Testis (tissue), 3 donors: ENCODE measurements around the gene HNRNPC. TPM values are rescaled to one million over a fixed set of nuclear protein-coding genes. Genes with fewer than 3 reads are reported as not detected.
A peak's percentile ranks its signal among the peaks of the same experiment; 100 is the strongest.
"Not testable (repeated sequence)": the region's sequence is repeated elsewhere in the genome, so short reads cannot be mapped to it uniquely, and the experiment has no call there.

ENCODE experiments used
- DNase-seq: peaks from one replicate; pipeline ENCODE4 v3.0.0-alpha.2; 2019
- H3K27ac ChIP-seq, 2 donors: fragments of 200-600 bp; sonication (generic); one replicate each; pipeline ENCODE4 v1.5.1; 2019
- H3K27me3 ChIP-seq: fragments of 200-600 bp; sonication (generic); one replicate; pipeline ENCODE4 v1.5.1; 2019
- H3K36me3 ChIP-seq: fragments of 200-600 bp; sonication (generic); one replicate; pipeline ENCODE4 v1.5.1; 2017; ENCODE audit warnings: low read depth; ENCODE audit errors: missing control alignments
- H3K4me1 ChIP-seq: fragments of 200-600 bp; sonication (generic); one replicate; pipeline ENCODE4 v1.5.1; 2019
- H3K4me3 ChIP-seq, 2 donors: fragments of 200-600 bp; sonication (generic); one replicate each; pipeline ENCODE4 v1.5.1; 2017 to 2019
- H3K9me3 ChIP-seq: fragments of 200-600 bp; sonication (generic); one replicate; pipeline ENCODE4 v1.5.1; 2017
- CTCF ChIP-seq, 3 experiments: fragments of 450-650 bp in 2 of 3; fragments of 200-600 bp in 1 of 3; sonication (generic) in 1 of 3; IDR thresholded peaks; one replicate each; pipeline ENCODE4 v1.5.1; 2016 to 2019; ENCODE audit warnings: antibody characterized with exemption in 3 of 3, mild to moderate bottlenecking in 2 of 3, moderate library complexity in 1 of 3
- POLR2A ChIP-seq: fragments of 450-650 bp; IDR thresholded peaks from one replicate; pipeline ENCODE4 v1.6.1; 2017; ENCODE audit warnings: antibody characterized with exemption, mild to moderate bottlenecking, moderate library complexity
- WGBS, 2 donors: methylation state at CpG; one replicate each; pipeline ENCODE4 v1.1.5; 2018; 5-methylcytosine and 5-hydroxymethylcytosine counted together
- intact Hi-C: fragments of 100-400 bp; cut with DNase I; formaldehyde crosslinking; loops from one replicate; pipeline ENCODE4 v1.15.1; 2023; ENCODE audit warnings: low total_unique reads
- polyA plus RNA-seq: library from polyadenylated mRNA; stranded (reverse); fragments of 350-450 nt; fragmentation: Illumina TruSeq; extraction: RNeasy Lipid Tissue Mini Kit (QIAGEN cat#74804); gene quantifications from one replicate; pipeline ENCODE4 v1.2.3, GENCODE V29; 2014; ENCODE audit warnings: low read depth, low replicate concordance; ENCODE audit not compliant: insufficient read depth
- total RNA-seq, 2 donors: library from RNA; depleted of rRNA; stranded (reverse); fragments of >200 nt; gene quantifications; one replicate each; pipeline ENCODE4 v1.2.3, GENCODE V29; 2016

The HNRNPC gene
- total and polyA plus RNA-seq, 3 donors from 2014 or later = 317 to 443 (median 399) TPM

DNA sequence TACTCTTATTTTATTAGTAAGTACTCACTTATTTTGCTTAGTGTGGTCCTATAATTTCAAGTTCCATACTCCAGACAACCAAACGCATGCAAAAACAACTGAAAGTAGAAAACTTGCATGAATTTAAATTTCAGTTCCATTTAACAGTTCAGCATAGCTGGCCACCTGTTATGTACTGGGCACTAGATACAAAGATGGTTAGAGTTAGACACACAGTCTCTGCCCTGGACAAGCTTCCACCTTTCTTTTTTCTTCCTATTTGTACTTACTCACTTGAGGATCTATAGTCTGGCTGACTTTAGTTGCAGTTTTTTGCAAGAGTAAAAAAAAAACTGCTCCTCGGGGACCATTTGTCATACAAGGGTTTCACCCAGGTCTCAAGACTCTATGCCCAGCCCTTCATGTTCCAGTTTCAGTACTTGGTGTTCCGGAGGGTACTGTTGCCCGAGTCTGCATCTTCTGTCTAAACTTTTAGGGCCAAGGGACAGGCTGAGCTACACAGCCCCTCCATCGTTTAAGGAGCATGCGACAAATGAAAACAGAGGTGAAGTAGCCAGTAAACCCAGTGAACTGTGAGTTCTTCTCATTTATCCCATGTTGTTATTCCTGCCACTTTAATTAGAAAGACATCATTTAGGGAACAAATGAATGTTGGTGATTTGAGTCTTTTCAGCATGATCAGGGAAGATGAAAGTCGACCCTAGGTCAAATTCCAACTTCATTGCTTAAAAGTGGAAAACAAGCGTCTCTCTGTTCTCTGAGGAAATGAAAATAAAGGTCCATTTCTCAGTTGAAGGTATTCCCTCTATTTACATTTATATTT lies 33.0 kb upstream of the HNRNPC start:
- Histone ChIP-seq H3K9me3 (no peaks in the 10 kb centered on the region), H3K4me1 (no peaks in the 10 kb centered on the region), H3K36me3 (no peaks in the 10 kb centered on the region), H3K27me3 (no peaks in the 10 kb centered on the region), H3K4me3 (no peak overlapping the region), H3K27ac (no peak overlapping the region)
- no peak for DNase-seq
- intact Hi-C loops = no loop called here
- WGBS, 2 donors = 75 to 82% methylated on average over 8 of the region's 8 CpGs
- TF ChIP-seq CTCF (IDR thresholded peaks at IDR 0.05) (no peak), POLR2A (no peak)

DNA sequence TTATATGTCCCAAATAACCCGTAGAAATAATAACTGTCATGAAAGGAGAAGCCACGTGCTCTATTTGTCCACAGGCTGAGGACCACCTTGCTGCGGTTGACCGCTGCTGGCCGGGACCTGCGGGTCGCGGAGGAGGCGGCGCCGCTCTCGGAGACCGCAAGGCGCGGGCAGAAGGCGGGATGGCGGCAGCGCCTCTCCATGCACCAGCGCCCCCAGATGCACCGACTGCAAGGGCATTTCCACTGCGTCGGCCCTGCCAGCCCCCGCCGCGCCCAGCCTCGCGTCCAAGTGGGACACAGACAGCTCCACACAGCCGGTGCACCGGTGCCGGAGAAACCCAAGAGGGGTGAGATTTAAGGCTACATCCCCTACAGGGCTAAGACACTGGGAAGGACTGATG lies 31.6 kb upstream of the HNRNPC start:
- Histone ChIP-seq H3K36me3 (no peaks in the 10 kb centered on the region), H3K4me1 (no peaks in the 10 kb centered on the region), H3K27ac (no peak overlapping the region), H3K4me3 (peak overlapping the region in 1 of 2 donors; percentile 36), H3K9me3 (no peaks in the 10 kb centered on the region), H3K27me3 (no peaks in the 10 kb centered on the region)
- peak; percentile 17 for DNase-seq
- TF ChIP-seq POLR2A = no peak
- TF ChIP-seq CTCF (IDR thresholded peaks at IDR 0.05) = no peak
- intact Hi-C loops = no loop called here
- 0 to 3% methylated on average over 11 to 30 of the region's 30 CpGs for WGBS, 2 donors

- no peaks in the 10 kb centered on the region for H3K4me1 ChIP-seq
- WGBS, 2 donors = 82 to 85% methylated on average over 10 of the region's 10 CpGs
- H3K27ac ChIP-seq = no peak overlapping the region
- H3K27me3 ChIP-seq = no peaks in the 10 kb centered on the region
- H3K9me3 ChIP-seq = no peaks in the 10 kb centered on the region
- no peak overlapping the region for H3K4me3 ChIP-seq
- no peak for DNase-seq
- intact Hi-C loops = no loop called here
- TF ChIP-seq CTCF (IDR thresholded peaks at IDR 0.05) = no peak
- TF ChIP-seq POLR2A = no peak
- H3K36me3 ChIP-seq = no peaks in the 10 kb centered on the region
Measured at GRCh38 chr14:21299562-21300130, 30.4 kb upstream of the HNRNPC start.

DNA sequence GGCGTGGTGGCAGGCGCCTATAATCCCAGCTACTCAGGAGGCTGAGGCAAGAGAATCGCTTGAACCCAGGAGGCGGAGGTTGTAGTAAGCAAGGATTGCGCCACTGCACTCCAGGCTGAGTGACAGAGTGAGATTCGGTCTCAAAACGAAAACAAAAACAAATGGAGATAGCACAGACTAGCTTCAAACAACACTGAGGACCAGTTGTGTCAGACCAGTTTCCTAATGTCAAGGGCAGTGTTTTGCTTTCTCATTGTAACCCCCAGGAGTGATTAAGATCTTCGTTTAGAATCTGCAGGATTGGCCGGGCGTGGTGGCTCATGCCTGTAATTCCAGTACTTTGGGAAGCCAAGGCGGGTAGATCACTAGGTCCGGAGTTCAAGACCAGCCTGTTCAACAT lies 29.1 kb upstream of the HNRNPC start:
- intact Hi-C loops = no loop called here
- Histone ChIP-seq H3K27ac (no peak overlapping the region), H3K27me3 (no peaks in the 10 kb centered on the region), H3K4me1 (no peaks in the 10 kb centered on the region), H3K36me3 (no peaks in the 10 kb centered on the region), H3K4me3 (no peak overlapping the region), H3K9me3 (no peaks in the 10 kb centered on the region)
- DNase-seq = no peak
- 90 to 91% methylated on average over 12 of the region's 12 CpGs for WGBS, 2 donors
- no peak for TF ChIP-seq CTCF (IDR thresholded peaks at IDR 0.05)
- TF ChIP-seq POLR2A = no peak

DNA sequence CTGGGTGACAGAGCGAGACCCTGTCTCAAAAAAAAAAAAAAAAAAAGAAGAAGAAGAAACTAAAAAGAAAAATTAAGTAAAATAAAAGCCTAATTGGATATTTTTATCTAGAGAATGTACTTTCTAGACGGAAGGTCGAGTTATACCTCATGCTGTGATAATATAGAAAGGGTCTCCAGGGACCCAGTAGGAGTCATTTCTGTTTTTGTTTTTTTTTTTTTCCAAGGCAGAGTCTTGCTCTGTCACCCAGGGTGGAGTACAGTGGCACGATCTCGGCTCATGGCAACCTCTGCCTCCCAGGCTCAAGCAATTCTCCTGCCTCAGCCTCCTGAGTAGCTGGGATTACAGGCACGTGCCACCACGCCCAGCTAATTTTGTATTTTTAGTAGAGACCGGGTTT lies 24.8 kb upstream of the HNRNPC start:
- H3K4me1 ChIP-seq, DNase-seq, H3K4me3 ChIP-seq, H3K27me3 ChIP-seq, intact Hi-C loops, H3K27ac ChIP-seq, H3K9me3 ChIP-seq, H3K36me3 ChIP-seq: not testable (repeated sequence)
- WGBS, 2 donors = 85 to 90% methylated on average over 8 of the region's 8 CpGs
